CD14-positive monocyte (primary cell): ENCODE measurements around the gene CFAP299. TPM values are rescaled to one million over a fixed set of nuclear protein-coding genes. Genes with fewer than 3 reads are reported as not detected.
A peak's percentile ranks its signal among the peaks of the same experiment; 100 is the strongest.

ENCODE experiments used
- DNase-seq, 3 donors: peaks; one replicate each; pipeline ENCODE4 v3.0.0-alpha.2; 2011 to 2022
- H2AFZ ChIP-seq: 2 replicates; pipeline ENCODE4 v1.6.0; 2012; ENCODE audit warnings: mild to moderate bottlenecking, low read depth, low read length, inconsistent platforms; ENCODE audit not compliant: insufficient read depth, poor library complexity, severe bottlenecking
- H3K27ac ChIP-seq, 2 donors: 1 replicate in 1 of 2; 2 replicates in 1 of 2; pipeline ENCODE4 v1.5.1; 2012 to 2013; ENCODE audit warnings: low read length in 2 of 2, control low read depth in 1 of 2, inconsistent platforms in 1 of 2, low read depth in 1 of 2, mild to moderate bottlenecking in 1 of 2
- H3K27me3 ChIP-seq, 2 donors: one replicate each; pipeline versions ENCODE4 v1.6.0 to v1.6.1; 2011 to 2013; ENCODE audit warnings: low read length in 2 of 2; ENCODE audit not compliant: control insufficient read depth in 2 of 2, insufficient read depth in 2 of 2
- H3K36me3 ChIP-seq, 2 donors: replicated peaks in 1 of 2; 1 replicate in 1 of 2; 2 replicates in 1 of 2; pipeline versions ENCODE4 v1.5.1 to v1.6.1; 2012 to 2013; ENCODE audit warnings: low read length in 2 of 2, control low read depth in 1 of 2, inconsistent platforms in 1 of 2, mild to moderate bottlenecking in 1 of 2; ENCODE audit not compliant: insufficient read depth in 2 of 2, control insufficient read depth in 1 of 2
- H3K4me1 ChIP-seq, 2 donors: 1 replicate in 1 of 2; 2 replicates in 1 of 2; pipeline versions ENCODE4 v1.5.1 to v1.6.1; 2012 to 2013; ENCODE audit warnings: low read length in 2 of 2, control low read depth in 1 of 2, inconsistent platforms in 1 of 2, mild to moderate bottlenecking in 1 of 2, moderate library complexity in 1 of 2; ENCODE audit not compliant: insufficient read depth in 2 of 2, control insufficient read depth in 1 of 2
- H3K4me2 ChIP-seq: replicated peaks from 2 replicates; pipeline ENCODE3; 2012; ENCODE audit warnings: low read length, moderate library complexity, mild to moderate bottlenecking; ENCODE audit not compliant: poor library complexity, severe bottlenecking; ENCODE audit errors: extremely low read depth
- H3K4me3 ChIP-seq, 3 experiments: fragments of 200-600 bp in 1 of 3; sonication (generic) in 1 of 3; replicated peaks in 1 of 3; 1 replicate in 2 of 3; 2 replicates in 1 of 3; pipeline ENCODE4 v1.5.1; 2011 to 2013; ENCODE audit warnings: low read length in 3 of 3, mild to moderate bottlenecking in 3 of 3, control low read depth in 2 of 3, low read depth in 2 of 3, inconsistent platforms in 1 of 3, moderate library complexity in 1 of 3
- H3K79me2 ChIP-seq: 2 replicates; pipeline ENCODE4 v1.6.0; 2012; ENCODE audit warnings: mild to moderate bottlenecking, control low read depth, inconsistent platforms, low read length, moderate library complexity; ENCODE audit not compliant: insufficient read depth
- H3K9ac ChIP-seq: 2 replicates; pipeline ENCODE4 v1.6.0; 2017; ENCODE audit warnings: low read length, mild to moderate bottlenecking; ENCODE audit not compliant: insufficient read depth, poor library complexity, severe bottlenecking
- H3K9me3 ChIP-seq, 2 donors: replicated peaks in 1 of 2; 1 replicate in 1 of 2; 2 replicates in 1 of 2; pipeline versions ENCODE4 v1.5.1 to v1.6.1; 2012 to 2013; ENCODE audit warnings: low read length in 2 of 2, control low read depth in 1 of 2; ENCODE audit not compliant: control insufficient read depth in 1 of 2, insufficient read depth in 1 of 2
- H4K20me1 ChIP-seq: 2 replicates; pipeline ENCODE4 v1.6.0; 2012; ENCODE audit warnings: mild to moderate bottlenecking, low read length, control low read depth, moderate library complexity; ENCODE audit not compliant: insufficient read depth
- H3K27ac Mint-ChIP-seq, 7 donors: one replicate each; pipeline ENCODE4 v1.8.0; 2020; ENCODE audit warnings: mild to moderate bottlenecking in 7 of 7, mixed read lengths in 7 of 7, moderate library complexity in 6 of 7, inconsistent platforms in 2 of 7
- H3K27me3 Mint-ChIP-seq, 3 donors: one replicate each; pipeline ENCODE4 v1.8.0; 2021 to 2022; ENCODE audit warnings: low read depth in 3 of 3, mild to moderate bottlenecking in 3 of 3, mixed read lengths in 3 of 3, moderate library complexity in 3 of 3, inconsistent platforms in 1 of 3
- H3K36me3 Mint-ChIP-seq, 2 donors: one replicate each; pipeline ENCODE4 v1.8.0; 2020; ENCODE audit warnings: mixed read lengths in 2 of 2, inconsistent platforms in 1 of 2, mild to moderate bottlenecking in 1 of 2
- H3K4me1 Mint-ChIP-seq: one replicate; pipeline ENCODE4 v1.8.0; 2020; ENCODE audit warnings: mild to moderate bottlenecking, mixed read lengths
- H3K4me3 Mint-ChIP-seq, 2 donors: one replicate each; pipeline ENCODE4 v1.8.0; 2020; ENCODE audit warnings: mild to moderate bottlenecking in 2 of 2, mixed read lengths in 2 of 2, moderate library complexity in 1 of 2
- H3K9me3 Mint-ChIP-seq, 7 donors: one replicate each; pipeline ENCODE4 v1.8.0; 2020 to 2022; ENCODE audit warnings: mixed read lengths in 7 of 7, mild to moderate bottlenecking in 6 of 7, moderate library complexity in 6 of 7, inconsistent platforms in 2 of 7
- WGBS: methylation state at CpG from one replicate; pipeline ENCODE4 v1.1.5; 2013; ENCODE audit warnings: missing lambda C conversion rate; ENCODE audit not compliant: insufficient coverage; 5-methylcytosine and 5-hydroxymethylcytosine counted together
- intact Hi-C, 2 donors: fragments of 100-400 bp; cut with micrococcal nuclease; formaldehyde crosslinking; loops; one replicate each; pipeline versions ENCODE4 v1.15.0 to v1.15.1; 2023
- polyA plus RNA-seq, 3 donors: library from polyadenylated mRNA; depleted of rRNA in 1 of 3; unstranded in 2 of 3; stranded (reverse) in 1 of 3; fragments of 300-500 nt in 2 of 3; fragments of >200 nt in 1 of 3; fragmentation: Illumina TruSeq in 2 of 3; gene quantifications; 1 replicate in 2 of 3; 2 replicates in 1 of 3; pipeline ENCODE4 v1.2.3, GENCODE V29; 2012 to 2021
- TF ChIP-seq, protein P1 (sequence below): fragments of 200-600 bp; IDR thresholded peaks from one replicate; pipeline ENCODE4 v1.8.0; 2022; ENCODE audit warnings: antibody characterized with exemption, mild to moderate bottlenecking

Gene CFAP299
- polyA plus RNA-seq, 3 donors, result not detected

GRCh38 chr4:80475236-80475635, 139.7 kb downstream of the CFAP299 start:
- Histone ChIP-seq H3K27me3 (no peaks in the 10 kb centered on the region), H2AFZ (no peak overlapping the region), H3K4me2 (no peak overlapping the region), H4K20me1 (no peaks in the 10 kb centered on the region), H3K4me3 (no peak overlapping the region), H3K4me1 (no peaks in the 10 kb centered on the region), H3K9ac (no peak overlapping the region), H3K79me2 (no peaks in the 10 kb centered on the region), H3K36me3 (no peaks in the 10 kb centered on the region), H3K9me3 (no peaks in the 10 kb centered on the region), H3K27ac (no peak overlapping the region)
- Mint-ChIP-seq H3K4me1 (no peaks in the 10 kb centered on the region), H3K27ac (peak overlapping the region in 2 of 7 donors; percentile 37 to 38), H3K4me3 (no peak overlapping the region), H3K27me3 (peaks cover 0 to 3% (median 0%) of the 10 kb centered on the region in 3 donors), H3K9me3 (no peaks in the 10 kb centered on the region), H3K36me3 (no peaks in the 10 kb centered on the region)
- TF ChIP-seq, protein P1, sequence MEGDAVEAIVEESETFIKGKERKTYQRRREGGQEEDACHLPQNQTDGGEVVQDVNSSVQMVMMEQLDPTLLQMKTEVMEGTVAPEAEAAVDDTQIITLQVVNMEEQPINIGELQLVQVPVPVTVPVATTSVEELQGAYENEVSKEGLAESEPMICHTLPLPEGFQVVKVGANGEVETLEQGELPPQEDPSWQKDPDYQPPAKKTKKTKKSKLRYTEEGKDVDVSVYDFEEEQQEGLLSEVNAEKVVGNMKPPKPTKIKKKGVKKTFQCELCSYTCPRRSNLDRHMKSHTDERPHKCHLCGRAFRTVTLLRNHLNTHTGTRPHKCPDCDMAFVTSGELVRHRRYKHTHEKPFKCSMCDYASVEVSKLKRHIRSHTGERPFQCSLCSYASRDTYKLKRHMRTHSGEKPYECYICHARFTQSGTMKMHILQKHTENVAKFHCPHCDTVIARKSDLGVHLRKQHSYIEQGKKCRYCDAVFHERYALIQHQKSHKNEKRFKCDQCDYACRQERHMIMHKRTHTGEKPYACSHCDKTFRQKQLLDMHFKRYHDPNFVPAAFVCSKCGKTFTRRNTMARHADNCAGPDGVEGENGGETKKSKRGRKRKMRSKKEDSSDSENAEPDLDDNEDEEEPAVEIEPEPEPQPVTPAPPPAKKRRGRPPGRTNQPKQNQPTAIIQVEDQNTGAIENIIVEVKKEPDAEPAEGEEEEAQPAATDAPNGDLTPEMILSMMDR, result no peak
- DNase-seq, result no peak
- WGBS, result 82% methylated on average over 2 of the region's 2 CpGs
- intact Hi-C loops, result no loop called here

- Histone ChIP-seq H3K27ac (no peak overlapping the region), H3K27me3 (no peaks in the 10 kb centered on the region), H3K4me3 (no peak overlapping the region), H3K79me2 (no peaks in the 10 kb centered on the region), H4K20me1 (no peaks in the 10 kb centered on the region), H3K4me2 (no peak overlapping the region), H3K4me1 (no peaks in the 10 kb centered on the region), H3K36me3 (no peaks in the 10 kb centered on the region), H3K9me3 (no peaks in the 10 kb centered on the region), H3K9ac (no peak overlapping the region), H2AFZ (no peak overlapping the region)
- H3K4me1 Mint-ChIP-seq, result no peaks in the 10 kb centered on the region
- no peaks in the 10 kb centered on the region for H3K9me3 Mint-ChIP-seq
- no peak for DNase-seq
- no peak overlapping the region for H3K4me3 Mint-ChIP-seq
- WGBS, result no CpG with 5 or more reads among the region's 3 CpGs
- peaks cover 0 to 3% (median 0%) of the 10 kb centered on the region in 3 donors for H3K27me3 Mint-ChIP-seq
- H3K27ac Mint-ChIP-seq, result no peak overlapping the region
- no peaks in the 10 kb centered on the region for H3K36me3 Mint-ChIP-seq
- intact Hi-C loops, result no loop called here
- TF ChIP-seq, protein P1, result no peak
These were observed 140.3 kb downstream of the CFAP299 start for GRCh38 chr4:80475798-80476197.
